H1 (cell line): Measurements from ENCODE around the gene HOTAIR. TPM values are rescaled to one million over a fixed set of nuclear protein-coding genes. Genes with fewer than 3 reads are reported as not detected.

Source experiments
- ASH2L ChIP-seq: fragments of 200-600, 300-600 bp; sonication (generic); IDR thresholded peaks from one replicate; pipeline ENCODE4 v1.7.1; 2017; ENCODE audit warnings: low read length
- BCL11A ChIP-seq, 2 experiments: IDR thresholded peaks; one replicate each; pipeline ENCODE4 v1.6.1; 2011; ENCODE audit warnings: low read depth in 2 of 2, low read length in 2 of 2, mild to moderate bottlenecking in 2 of 2
- CHD1 ChIP-seq: IDR thresholded peaks from 2 replicates; pipeline ENCODE4 v1.6.1; 2012; ENCODE audit warnings: low read depth, low read length, improper control_type of control experiment
- CTBP2 ChIP-seq: IDR thresholded peaks from 2 replicates; pipeline ENCODE4 v1.7.0; 2011; ENCODE audit warnings: borderline replicate concordance, mild to moderate bottlenecking, moderate library complexity, mixed read lengths, low read length; ENCODE audit not compliant: insufficient read depth, insufficient read length
- EZH2 ChIP-seq: fragments of 200-600 bp; sonication (generic); IDR thresholded peaks from 2 replicates; pipeline ENCODE4 v1.7.1; 2012; ENCODE audit warnings: low read depth, mild to moderate bottlenecking, moderate library complexity, low read length, inconsistent platforms; ENCODE audit not compliant: severe bottlenecking
- FOSL1 ChIP-seq: IDR thresholded peaks from 2 replicates; pipeline ENCODE4 v1.6.1; 2011; ENCODE audit warnings: mild to moderate bottlenecking, low read depth, low read length, moderate library complexity; ENCODE audit not compliant: insufficient read depth
- GTF2F1 ChIP-seq: IDR thresholded peaks from 2 replicates; pipeline ENCODE4 v1.6.1; 2012; ENCODE audit warnings: low read depth, low read length, improper control_type of control experiment, borderline replicate concordance
- JUND ChIP-seq: IDR thresholded peaks from 2 replicates; pipeline ENCODE4 v1.6.1; 2011; ENCODE audit warnings: mild to moderate bottlenecking, improper control_type of control experiment, low read length
- KDM5A ChIP-seq: fragments of 200-600 bp; IDR thresholded peaks from 2 replicates; pipeline ENCODE4 v1.7.1; 2012; ENCODE audit warnings: mild to moderate bottlenecking, low read length, inconsistent platforms, mixed read lengths
- NRF1 ChIP-seq: IDR thresholded peaks from 2 replicates; pipeline ENCODE4 v1.6.1; 2011; ENCODE audit warnings: mild to moderate bottlenecking, low read depth, low read length, improper control_type of control experiment
- RAD21 ChIP-seq, 2 experiments: IDR thresholded peaks in 1 of 2; conservative IDR thresholded peaks in 1 of 2; 2 replicates each; pipeline ENCODE4 v1.6.1; 2011; ENCODE audit warnings: low read depth in 2 of 2, low read length in 2 of 2, improper control_type of control experiment in 1 of 2, inconsistent platforms in 1 of 2, mild to moderate bottlenecking in 1 of 2, moderate library complexity in 1 of 2
- SIN3A ChIP-seq, 2 experiments: IDR thresholded peaks in 1 of 2; conservative IDR thresholded peaks in 1 of 2; 2 replicates each; pipeline ENCODE4 v1.6.1; 2011 to 2012; ENCODE audit warnings: low read length in 2 of 2, improper control_type of control experiment in 1 of 2, low read depth in 1 of 2, mild to moderate bottlenecking in 1 of 2
- SUZ12 ChIP-seq: fragments of 200-600 bp; sonication (generic); IDR thresholded peaks from 2 replicates; pipeline ENCODE4 v1.6.1; 2012; ENCODE audit warnings: mild to moderate bottlenecking, inconsistent platforms, low read length, moderate library complexity, mixed read lengths
- TEAD4 ChIP-seq: IDR thresholded peaks from 2 replicates; pipeline ENCODE4 v1.6.1; 2012; ENCODE audit warnings: low read depth, low read length, inconsistent platforms, mixed read lengths
- polyA plus RNA-seq, 7 experiments: library from polyadenylated mRNA; depleted of rRNA in 3 of 7; stranded (reverse) in 5 of 7; unstranded in 2 of 7; fragments of >200 nt in 5 of 7; fragments of 200-250 nt in 2 of 7; gene quantifications; 1 replicate in 5 of 7; 2 replicates in 1 of 7; 4 replicates in 1 of 7; pipeline versions ENCODE4 v1.2.1 to v1.2.3, GENCODE V29; 2011 to 2013; ENCODE audit warnings: missing spikeins in 2 of 7, mixed read lengths in 2 of 7
- total RNA-seq: library from RNA; stranded (reverse); fragmentation: NEBNext Ultra II Directional; extraction: Animal tissue kit (Norgen Biotek cat#: 25700); gene quantifications from 2 replicates; pipeline ENCODE4 v1.2.1, GENCODE V29; 2021

Gene HOTAIR
- total and polyA plus RNA-seq, 2 of the 8 experiments (the other 6 are each of a cell fraction or from before 2014, with no cell fraction given), result not detected

- TF ChIP-seq RAD21 (IDR thresholded peaks at IDR 0.05 in 1 of 2, conservative IDR thresholded peaks at IDR 0.05 in 1 of 2; ENCODE audit: low read depth in 2 of 2, low read length in 2 of 2) (no peak), EZH2 (peak; percentile 19), FOSL1 (no peak), NRF1 (no peak), GTF2F1 (no peak), SIN3A (conservative IDR thresholded peaks at IDR 0.05 in 1 of 2, IDR thresholded peaks at IDR 0.05 in 1 of 2; ENCODE audit: low read depth in 1 of 2, low read length in 2 of 2) (no peak), CHD1 (no peak), SUZ12 (peak; percentile 37), KDM5A (no peak), BCL11A (IDR thresholded peaks at IDR 0.05; ENCODE audit: low read depth in 2 of 2, low read length in 2 of 2) (no peak), CTBP2 (no peak), TEAD4 (no peak), JUND (no peak), ASH2L (no peak)
Measured at GRCh38 chr12:54017027-54017788, 42.5 kb upstream of the HOTAIR start (continued).
